NCI-H526 treated with DMSO at 0.1 percent for 48 hours (cell line): Measurements from ENCODE around the gene TEX12.
"Not testable (repeated sequence)": the region's sequence is repeated elsewhere in the genome, so short reads cannot be mapped to it uniquely, and the experiment has no call there.

Source experiments
- DNase-seq: peaks from one replicate; lab custom pipeline; 2025; lab: John Stamatoyannopoulos, UW

TEX12 gene

GRCh38 chr11:112163875-112164685 is 3.1 kb upstream of the TEX12 start, which contains the start of gene IL18:
TSS of gene IL18 (minus strand) at chr11:112164094. CDS start at chr11:112155053, 9,041 bp downstream.
- DNase-seq: no peak

- no peak for DNase-seq
Observed at GRCh38 chr11:112165049-112165448, 2.1 kb upstream of the TEX12 start.

GRCh38 chr11:112166562-112166961 is 610 bp upstream of the TEX12 start:
- DNase-seq: no peak

DNA sequence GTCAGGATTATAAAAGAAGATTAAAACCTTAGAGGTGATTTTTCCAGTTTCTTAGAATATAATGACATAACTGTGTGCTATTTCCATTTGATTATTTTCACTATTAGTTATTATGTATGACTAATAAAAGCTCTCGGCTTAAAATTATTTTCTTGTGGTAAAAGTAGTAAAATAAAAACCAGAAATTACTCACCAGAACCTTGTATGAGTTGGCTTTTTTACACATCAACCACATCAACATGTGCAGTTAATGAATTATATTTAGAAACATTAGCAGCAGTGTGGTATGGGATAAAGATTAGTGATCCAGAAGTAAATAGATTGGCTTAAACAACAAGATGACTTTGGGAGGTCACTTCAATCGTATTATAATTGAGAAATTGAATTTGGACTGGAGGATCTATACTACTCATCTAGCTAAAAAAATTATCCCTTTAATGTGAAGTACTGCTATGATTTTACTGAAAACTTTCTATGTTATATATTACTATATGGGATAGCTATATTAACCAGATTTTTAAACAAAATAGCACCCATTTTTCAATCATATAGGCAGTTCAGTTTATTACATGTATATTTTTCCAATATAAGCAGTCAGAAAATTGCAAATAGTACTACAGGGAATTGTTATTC is 5.3 kb downstream of the TEX12 start:
- DNase-seq: no peak

GRCh38 chr11:112173152-112173551 is 6.0 kb downstream of the TEX12 start:
- no peak for DNase-seq

GRCh38 chr11:112174789-112175598 is 7.8 kb downstream of the TEX12 start, which contains the start of gene BCO2:
TSS of gene BCO2 (plus strand) at chr11:112175512. CDS start at chr11:112175602, 90 bp downstream.
- peak; percentile 78 for DNase-seq

GRCh38 chr11:112175599-112175952 is 8.4 kb downstream of the TEX12 start:
- no peak for DNase-seq

DNA sequence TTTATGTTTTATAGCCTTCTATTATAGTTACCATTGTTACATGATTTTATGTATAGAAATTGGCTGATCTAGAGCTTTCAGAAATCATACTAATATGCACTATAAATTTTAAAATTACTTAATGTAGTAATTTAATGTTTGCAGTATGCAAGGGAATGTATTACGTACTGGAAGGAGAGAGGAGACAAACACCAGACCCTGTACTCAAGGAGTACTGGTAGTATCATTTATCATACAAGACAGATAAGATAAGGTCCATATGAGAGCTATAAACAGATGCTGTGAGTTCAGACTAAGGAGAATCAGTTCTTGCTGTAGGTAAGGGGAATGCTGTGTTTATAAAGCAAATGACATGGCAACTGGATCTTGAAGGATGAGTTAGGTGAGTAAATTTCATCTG is 8.9 kb downstream of the TEX12 start:
- DNase-seq: no peak

GRCh38 chr11:112177589-112177988 is 10.4 kb downstream of the TEX12 start:
- DNase-seq: no peak

GRCh38 chr11:112178428-112178827 is 11.3 kb downstream of the TEX12 start:
- no peak for DNase-seq

GRCh38 chr11:112178936-112179335 is 11.8 kb downstream of the TEX12 start:
- DNase-seq: no peak

- no peak for DNase-seq
Observed at GRCh38 chr11:112179601-112180000, 12.4 kb downstream of the TEX12 start.

DNA sequence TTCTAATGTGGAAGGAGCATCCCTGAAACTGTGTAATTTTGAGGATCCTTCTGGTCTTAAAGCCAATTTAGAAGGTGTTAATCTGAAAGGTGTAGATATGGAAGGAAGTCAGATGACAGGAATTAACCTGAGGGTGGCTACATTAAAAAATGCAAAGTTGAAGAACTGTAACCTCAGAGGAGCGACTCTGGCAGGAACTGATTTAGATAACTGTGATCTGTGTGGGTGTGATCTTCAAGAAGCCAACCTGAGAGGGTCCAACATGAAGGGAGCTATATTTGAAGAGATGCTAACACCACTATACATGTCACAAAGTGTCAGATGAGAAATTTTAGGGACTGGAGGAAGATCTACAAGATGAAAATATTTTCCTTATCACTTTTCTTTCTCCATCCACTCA is 15.7 kb downstream of the TEX12 start:
- no peak for DNase-seq

DNA sequence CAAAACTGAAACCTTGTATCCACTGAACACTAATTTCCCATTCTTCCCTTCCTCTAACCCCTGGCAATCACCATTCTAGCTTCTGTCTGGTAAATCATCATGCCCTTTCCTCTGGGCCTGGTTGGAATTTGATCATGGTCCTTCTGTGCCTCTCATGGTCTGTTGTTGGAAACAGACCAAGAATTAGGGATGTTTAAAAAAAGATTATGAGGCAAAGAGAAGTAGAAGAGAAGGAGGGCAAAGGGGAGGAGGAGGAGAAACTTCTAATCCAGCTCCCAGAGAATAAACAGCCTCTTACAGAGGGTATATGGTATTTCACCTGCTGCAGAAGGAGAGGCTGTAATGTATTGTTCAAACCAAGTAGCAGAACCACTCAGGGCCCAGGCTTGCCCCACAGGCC is 18.7 kb downstream of the TEX12 start:
- no peak for DNase-seq

GRCh38 chr11:112186304-112186703 is 19.1 kb downstream of the TEX12 start:
- no peak for DNase-seq

GRCh38 chr11:112195113-112195512 is 27.9 kb downstream of the TEX12 start:
- DNase-seq: not testable (repeated sequence)

- DNase-seq: no peak
Observed at GRCh38 chr11:112195951-112196351, 28.8 kb downstream of the TEX12 start.

DNA sequence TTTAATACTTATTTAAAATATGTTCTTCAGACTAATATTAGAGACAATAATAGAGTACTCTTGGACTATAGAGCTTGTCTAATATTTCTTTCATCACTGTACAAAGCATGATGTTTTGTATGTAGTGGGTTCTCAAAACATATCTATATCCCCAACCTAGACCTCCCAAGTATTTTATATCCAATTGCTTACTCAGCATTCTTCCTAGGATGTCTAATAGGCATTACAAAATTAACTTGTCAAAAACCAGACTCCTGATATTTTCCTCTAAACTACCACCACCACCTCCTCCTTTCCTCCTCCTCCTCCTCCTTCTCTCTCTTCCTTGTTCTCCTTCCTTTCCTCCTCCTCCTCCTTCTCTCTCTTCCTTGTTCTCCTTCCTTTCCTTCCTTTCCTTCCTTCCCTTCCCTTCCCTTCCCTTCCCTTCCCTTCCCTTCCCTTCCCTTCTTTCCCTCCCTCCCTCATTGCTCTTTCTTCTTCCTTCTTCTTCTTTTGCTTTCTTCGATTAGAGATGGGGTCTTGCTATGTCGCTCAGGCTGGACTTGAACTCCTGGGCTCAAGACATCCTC is 29.4 kb downstream of the TEX12 start:
- no peak for DNase-seq

GRCh38 chr11:112199101-112199500 is 31.9 kb downstream of the TEX12 start:
- not testable (repeated sequence) for DNase-seq

DNA sequence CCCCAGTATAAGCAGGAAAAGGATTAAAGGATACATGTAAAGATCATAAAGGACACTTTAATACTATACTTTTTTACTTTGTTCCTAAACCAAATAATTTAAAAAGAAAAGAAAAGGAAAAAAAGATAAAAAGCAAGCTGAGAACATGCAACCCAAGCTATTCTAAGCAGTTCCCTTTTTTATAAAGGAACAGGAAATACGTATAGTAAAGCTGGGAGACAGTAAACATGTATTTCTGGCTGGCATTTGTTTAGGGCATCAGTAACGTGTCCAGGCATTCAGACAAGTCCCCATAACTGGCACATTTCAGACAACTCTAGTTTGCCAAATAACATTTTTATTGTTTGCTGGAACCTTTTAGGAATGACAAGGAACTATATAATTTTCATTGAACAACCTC is 33.1 kb downstream of the TEX12 start:
- no peak for DNase-seq

GRCh38 chr11:112206071-112206470 is 38.9 kb downstream of the TEX12 start:
- DNase-seq: no peak

- no peak for DNase-seq
Observed at GRCh38 chr11:112210890-112211289, 43.7 kb downstream of the TEX12 start.
